DMS53 (cell line): ENCODE measurements around the gene PRADC1.

Source experiments
- DNase-seq: peaks from one replicate; lab custom pipeline; 2025; lab: John Stamatoyannopoulos, UW

Gene PRADC1

DNA sequence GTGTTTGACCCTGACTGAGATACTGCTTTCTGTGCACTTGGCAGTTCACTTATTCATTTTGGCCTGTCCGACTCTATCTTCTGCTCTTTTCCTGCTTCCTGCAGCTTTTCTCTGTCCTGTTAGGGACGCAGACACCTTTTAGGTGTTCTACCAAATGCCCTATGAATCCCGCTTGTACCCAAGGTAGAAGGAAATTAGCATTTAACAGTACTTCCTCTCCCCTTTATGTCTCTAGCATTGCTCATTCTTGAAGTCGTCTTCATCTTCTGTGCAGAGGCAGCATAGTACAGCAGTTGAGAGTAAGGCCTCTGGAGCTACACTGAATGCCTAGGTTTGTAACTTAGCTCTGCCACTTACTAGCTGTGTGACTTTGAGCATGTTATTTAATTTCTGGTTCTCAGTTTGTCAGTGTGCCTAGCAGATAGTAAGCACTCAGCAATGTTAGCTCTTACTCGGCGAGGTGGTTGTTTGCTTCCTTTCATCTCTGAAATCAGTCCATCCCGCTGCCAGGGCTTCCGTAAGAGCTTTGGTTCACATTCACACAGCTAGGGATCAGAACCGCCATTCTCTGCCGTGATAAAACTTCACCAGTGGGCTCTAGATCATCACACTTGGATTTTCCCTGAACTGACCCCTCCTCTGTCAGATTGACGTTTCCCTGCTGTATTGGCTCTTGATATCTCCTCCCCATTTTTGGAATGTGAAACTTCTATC lies 2.4 kb upstream of the PRADC1 start:
- no peak for DNase-seq

DNA sequence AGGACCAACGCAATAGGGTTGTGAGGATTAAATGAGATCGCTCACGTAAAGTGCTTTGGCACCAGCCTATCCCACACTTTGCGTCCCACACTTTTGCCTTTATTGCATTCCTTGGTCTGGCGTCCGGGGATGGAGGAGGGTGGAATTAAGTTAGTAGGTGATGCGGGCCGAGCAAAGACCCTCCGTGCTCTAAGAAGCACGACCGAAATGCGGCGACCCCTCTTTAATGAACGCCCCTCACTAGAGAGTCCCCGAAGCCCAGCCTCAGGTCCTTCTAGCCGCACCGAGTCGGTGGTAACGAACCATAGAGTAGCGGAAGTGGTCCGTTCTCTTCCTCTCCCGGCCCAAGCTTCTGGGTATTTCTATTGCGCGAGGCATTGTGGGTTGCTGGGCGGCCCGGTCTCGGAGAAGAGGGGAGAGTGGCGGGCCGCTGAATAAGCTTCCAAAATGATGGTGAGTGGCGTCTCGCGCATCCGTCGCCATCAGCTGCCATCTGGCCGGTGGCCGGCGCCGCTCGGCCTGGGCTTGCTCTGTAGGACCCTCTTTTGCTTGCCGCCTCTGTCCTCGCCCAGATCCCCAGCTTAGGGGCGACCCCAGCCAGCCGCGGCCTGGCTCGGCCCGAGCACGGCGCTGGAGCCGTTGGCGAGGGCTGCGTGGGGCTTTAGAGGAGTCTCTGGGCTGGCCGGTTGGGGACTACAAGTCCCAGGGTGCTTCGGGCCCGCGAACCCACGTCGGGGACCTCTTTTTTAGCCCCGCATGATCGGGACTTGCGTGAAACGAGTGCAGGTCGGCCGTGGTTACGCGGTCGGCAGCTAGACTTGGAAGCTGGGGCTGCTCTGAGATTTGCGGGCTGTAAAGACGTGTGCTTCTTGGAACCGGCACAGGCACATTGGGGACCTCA lies 1.1 kb upstream of the PRADC1 start, which contains the start of gene CCT7:
Gene CCT7, plus strand, starts transcription at position 377 of the 901 bp plus-strand sequence. Its CDS starts 71 bp downstream, at position 448.
- peak; percentile 97 for DNase-seq

DNA sequence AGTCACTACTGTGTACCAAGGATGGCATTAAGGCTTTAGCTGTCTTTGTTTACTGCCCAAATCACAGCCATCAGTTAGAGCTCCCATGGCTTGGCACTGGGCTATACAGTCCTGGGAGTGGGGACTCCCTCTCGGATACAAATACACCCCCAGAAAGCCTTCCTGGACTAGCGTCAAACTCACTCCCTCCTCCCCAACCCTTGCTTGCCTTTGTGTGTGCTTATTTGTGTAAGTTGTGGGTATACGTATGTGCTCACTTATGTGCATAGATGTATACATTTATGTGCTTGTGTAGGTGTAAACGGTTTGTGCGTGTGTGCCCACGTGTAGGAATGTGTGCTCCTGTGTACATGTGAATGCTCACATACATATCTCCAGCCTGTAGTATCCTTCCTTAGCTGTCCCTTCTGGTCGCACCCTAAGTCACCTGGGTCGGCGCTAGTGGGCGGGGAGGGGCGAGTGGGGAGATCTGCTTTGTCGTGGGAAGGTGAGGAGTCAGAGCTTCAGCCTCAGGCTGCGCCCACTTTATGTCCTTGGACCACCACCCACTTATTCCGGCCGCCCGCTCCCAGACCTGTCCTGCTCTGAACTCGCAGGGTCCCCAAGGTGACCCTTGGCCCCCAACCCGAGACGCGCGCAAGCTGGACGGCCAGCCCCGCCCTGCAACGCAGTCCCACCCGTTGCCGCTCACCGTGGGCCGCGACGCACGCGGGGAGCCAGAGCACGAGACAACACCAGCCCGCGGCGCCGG lies 461 bp downstream of the PRADC1 start:
- peak; percentile 72 for DNase-seq

DNA sequence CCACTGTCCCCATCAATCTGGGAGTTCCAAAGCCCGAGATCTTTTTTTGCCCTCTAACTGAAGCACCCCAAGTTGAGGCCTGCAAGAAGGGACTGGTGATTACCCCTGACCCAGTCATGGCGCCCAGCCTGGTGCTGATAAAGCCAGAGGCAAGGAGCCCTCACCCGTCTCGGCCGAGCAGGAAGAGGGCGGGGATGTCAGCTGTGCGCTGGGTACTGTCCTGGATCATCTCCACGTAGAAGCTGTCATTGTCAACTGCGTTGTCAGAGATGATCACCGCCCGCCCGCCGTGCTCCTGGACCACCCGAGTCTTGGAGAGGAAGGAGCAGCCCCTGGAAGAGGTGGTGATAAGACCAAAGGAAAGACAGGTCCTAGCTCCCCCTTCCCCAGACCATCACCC lies 4.4 kb downstream of the PRADC1 start:
- DNase-seq: no peak

DNA sequence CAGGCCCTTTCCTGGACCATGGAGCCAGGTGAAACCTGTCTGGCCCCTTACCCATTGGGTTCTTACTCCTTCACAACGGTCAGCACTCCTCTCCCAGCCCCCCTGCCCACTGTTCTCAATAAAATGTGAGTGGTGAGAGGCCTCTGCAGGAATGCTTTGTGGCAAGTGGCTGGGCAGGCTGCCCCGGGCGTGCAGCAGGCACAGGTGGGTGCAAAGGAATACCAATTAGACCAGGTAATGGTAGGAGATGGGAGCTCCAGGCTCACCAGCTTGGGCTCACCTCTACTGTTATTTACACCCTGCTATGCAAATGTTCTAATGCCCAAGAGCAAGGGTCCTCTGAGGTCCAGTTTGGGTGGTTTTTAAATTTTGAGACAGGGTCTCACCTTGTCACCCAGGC lies 6.0 kb downstream of the PRADC1 start:
- DNase-seq: no peak

DNA sequence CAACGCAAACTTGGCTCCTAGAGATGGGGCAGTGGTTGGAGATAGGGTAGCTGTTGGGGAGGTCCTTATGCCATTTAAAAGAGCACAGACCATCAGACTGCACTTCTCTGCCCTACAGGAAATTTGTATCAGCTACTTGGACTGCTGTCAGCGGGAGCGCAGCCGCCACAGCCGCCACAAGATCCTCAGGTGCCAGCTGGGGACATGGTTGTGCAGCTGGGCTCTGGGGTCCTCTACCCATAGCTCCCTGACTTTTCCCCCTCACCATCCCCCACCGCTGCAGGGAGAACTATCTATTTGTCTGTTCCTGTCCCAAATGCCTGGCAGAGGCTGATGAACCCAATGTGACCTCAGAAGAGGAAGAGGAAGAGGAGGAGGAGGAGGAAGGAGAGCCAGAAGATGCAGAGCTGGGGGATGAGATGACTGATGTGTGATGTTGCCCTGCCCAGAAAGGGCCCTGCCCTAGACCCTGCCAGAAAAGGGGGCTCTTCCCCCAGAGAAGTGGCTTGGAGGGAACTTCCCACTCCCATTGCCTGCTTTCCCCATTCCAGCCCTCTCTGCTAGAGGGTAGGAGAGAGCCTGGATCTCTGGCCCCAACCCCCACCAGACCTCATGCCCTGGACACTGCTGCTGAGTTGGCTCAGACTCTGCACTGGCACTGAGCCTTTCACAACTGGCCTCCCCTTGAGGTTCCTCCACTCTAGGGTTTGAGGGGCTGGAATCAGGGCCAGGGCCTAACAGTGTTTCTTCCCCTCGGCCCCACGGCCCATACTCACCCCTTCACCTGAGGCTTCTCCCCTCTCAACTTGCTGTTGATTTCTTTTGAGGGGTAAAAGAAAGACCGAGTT lies 7.3 kb downstream of the PRADC1 start:
- no peak for DNase-seq

DNA sequence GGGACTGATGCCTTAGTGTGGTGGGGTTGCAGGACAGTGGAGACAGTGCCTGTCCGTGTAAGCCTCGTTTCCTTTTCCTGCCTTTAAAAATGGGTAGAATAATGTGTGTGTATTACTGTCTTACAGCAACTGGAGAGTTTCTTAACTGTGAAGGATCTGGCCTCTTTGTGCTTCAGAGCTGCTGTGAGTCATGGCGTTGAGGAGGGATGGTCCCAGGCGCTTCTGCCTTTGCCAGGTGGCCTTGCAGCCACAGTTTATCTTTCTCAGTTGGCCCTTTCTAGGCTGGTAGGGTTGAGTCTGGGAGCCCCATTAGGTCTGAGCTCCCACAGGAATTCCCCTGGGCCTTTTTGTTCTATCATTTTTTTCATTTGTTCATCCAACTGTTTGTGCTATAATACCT lies 9.2 kb downstream of the PRADC1 start:
- no peak for DNase-seq

DNA sequence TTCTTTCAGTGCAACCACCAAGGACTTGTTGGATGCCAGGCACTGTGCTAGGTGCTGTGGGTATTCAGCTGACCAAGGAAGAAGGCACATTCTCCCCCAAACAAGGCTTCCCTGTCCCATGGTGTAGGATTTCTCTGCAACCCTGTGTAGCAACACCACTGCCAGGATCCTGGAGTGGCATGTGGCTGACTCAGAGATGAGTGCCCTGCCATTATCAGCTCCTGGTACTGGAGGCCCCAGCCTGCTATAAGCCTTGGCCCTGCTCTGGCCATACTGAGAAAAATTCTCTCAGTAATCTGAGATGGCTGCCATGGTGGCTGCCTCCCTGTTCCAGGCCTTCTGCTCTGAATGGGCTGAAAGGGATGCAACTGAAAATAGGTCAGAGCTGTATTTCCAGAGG lies 14.7 kb downstream of the PRADC1 start:
- no peak for DNase-seq

DNA sequence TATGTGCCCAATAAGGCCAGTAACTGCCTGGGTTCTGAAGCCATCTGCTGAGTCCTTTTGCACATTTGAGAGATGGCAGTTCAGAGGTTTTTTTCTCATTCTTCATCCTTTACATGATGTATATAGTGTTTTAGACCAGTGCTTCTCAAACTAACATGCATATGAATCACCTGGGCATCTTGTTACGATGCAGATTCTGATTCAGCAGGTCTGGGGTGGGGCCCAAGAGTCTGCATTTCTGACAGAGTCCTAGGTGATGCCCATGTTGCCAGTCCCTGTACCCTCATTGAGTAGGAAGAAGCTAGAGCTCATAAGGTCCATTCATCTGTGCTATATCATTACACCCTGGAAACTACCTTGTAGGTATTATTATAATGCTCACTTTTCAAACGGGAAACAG lies 15.2 kb downstream of the PRADC1 start:
- no peak for DNase-seq

DNA sequence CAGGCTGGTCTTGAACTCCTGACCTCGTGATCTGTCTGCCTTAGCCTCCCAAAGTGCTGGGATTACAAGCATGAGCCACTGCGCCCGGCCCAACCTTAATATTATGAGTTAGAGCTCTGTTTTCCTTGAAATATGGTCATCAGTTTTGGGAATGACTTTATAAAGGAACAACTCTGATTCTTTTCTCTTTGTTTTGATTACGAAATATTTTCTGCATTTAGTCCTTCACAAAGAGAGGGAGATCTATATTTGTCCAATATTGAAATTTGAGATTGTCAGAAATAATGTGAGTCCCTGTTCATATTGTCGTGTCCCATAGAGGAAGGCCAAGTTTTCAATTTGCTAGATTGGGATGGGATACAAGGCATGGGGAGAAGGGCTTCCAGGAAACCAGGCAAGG lies 15.9 kb downstream of the PRADC1 start:
- DNase-seq: no peak

DNA sequence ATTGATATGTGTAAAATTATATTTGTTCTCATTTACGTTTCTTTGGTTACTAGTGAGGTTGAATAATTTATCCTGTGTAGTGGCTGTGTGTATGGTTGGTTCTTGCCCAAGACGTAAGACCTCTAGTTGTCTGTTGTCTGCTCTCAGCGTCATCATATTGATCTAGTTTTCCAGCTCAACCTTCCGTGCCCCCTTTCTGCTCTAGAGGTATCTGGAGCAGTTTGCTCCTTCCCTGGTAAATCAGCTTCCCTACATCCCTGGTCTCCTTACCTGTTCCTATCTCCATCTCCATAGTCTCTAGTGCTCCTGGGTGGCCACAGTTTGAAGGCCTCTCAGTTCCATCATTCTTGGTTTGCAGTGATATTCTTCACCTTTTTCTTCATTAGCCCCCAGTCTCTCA lies 17.8 kb downstream of the PRADC1 start:
- no peak for DNase-seq

DNA sequence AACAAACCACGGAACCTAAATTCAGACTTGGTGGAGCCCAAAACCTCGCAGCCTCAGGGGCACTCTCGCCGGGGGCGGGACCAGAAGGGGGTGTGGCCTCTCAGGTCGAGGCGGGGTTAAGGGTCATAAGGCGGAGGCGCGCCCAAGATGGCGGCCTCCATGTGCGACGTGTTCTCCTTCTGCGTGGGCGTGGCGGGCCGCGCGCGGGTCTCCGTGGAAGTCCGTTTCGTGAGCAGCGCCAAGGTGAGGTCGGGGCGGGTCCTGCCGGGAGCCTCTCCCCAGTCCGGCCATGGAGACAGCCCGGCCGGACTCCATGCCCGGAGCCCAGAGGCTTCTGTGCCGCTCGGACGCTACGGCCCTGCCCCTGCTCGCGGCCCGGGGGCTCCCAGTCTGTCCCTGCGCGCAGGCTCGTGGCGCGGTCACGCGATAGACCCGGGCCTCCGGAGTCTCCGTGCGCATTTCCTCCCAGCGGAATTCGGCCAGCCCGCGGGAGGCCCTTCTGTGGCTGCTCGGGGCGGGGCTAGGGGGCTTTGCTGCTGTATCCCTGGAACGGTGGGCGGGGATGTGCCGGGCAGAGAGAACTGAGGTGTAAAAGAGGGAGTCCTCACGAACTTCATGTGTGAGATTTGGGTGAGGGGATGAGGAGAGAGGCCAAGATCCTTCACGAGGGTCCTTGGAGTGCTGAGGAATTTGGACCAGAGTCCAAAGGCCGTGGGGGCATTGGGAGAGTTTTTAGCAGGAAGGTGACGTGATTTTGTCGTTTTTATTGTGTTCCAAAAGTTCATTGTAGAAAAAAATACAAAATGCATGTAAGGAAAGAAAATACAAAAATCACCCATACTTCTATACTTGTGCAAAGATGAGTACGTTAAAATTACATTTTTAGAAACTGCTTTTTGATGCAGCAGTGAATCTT lies 18.7 kb downstream of the PRADC1 start, which contains the start of gene SMYD5:
Gene SMYD5, plus strand, starts transcription at position 126 of the 916 bp plus-strand sequence. Its CDS starts 22 bp downstream, at position 148.
- DNase-seq: peak; percentile 93

DNA sequence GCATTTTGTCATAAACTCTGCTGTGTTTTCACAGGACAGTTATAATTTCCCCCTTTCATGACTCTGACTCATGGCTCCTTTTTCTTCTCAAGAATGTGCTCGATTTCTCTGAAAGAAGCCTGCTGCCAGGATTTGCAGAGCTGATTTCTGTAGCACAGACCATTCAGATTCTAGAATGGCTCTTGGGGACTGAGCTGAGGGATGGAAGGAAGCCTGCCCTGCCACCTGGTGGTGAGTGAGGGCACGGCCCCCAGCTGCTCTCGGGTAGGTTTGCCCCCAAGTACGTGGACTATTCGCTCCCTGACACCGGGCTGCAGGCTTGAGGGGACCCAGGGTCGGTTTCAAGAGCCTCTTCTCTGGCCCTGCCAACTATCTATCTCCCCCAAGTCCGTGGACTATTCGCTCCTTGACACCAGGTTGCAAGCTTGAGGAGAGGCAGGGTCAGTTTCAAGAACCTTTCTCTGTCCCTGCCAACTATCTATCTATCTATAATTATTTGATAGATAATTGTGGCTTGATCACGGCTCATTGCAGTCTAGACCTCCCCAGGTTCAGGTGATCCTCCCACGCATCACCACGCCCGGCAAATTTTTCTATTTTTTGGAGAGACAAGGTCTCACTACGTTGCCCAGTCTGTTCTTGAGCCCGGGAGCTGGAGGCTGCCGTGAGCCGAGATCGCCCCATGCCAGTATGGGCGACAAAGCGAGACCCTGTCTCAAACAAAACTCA lies 20.4 kb downstream of the PRADC1 start:
- DNase-seq: peak; percentile 89

DNA sequence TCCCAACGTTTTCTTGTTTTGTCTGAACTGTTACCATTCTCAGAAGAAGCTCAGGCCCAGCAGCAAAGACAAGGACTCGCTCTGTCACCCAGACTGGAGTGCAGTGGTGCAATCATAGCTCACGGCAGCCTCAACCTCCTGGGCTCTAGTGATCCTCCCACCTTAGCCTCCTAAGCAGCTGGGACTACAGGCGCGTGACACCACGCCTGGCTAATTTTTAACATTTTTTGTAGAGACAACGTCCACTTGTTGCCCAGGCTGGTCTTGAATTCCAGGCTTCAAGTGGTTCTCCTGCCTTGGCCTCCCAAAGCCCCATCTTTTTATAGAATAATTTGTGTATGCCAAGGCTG lies 21.0 kb downstream of the PRADC1 start:
- no peak for DNase-seq

DNA sequence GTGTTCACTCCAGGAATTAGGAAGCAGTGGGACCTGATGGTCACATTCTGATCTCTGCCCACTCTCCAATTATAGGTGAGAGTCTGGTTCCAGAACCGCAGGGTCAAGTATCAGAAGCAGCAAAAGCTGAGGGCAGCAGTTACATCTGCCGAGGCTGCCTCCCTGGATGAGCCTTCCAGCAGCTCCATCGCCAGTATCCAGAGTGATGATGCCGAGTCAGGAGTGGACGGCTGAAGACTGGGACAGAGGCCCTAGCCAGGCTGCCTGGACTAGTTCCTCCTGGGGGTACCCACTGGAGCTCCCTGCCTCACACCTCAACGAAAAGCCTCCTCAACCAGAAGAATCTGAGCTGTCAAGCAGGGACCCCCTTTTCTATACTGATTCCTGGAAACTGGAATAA lies 22.3 kb downstream of the PRADC1 start:
- no peak for DNase-seq

DNA sequence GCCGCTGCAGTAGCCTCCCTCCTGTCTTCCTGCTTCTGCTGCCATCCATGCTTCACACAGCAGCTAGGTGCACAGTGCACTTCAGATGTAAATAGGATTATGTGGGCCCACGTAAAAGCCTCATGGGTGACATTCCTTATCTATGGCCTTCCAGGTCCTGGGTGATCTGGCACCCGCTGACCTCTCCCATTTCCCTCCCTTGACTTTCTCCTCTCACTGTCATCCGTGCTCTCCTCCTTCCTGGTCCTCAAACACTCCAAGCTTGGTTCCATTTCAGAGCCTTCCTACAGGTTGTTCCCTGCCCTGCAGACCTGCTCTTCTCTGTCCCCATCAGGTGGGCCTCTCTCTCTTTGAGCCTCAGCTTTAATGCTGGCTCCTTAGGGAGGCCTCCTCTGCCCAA lies 23.0 kb downstream of the PRADC1 start:
- DNase-seq: no peak

DNA sequence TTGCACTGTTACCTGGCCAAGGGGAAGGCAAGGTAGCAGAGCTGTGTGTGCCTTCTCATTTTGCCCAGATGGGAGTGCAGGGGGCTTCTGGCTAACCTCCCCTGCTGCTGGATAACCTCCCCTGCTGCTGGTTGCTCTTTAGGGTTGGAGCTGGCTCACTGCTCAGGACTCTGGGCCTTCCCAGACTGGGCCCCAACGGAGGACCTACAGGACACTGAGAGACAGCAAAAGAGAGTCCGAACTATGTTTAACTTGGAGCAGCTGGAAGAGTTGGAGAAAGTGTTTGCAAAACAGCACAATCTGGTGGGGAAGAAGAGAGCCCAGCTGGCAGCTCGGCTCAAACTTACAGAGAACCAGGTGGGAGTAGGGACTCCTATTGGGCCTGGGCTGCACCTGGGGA lies 24.8 kb downstream of the PRADC1 start:
- no peak for DNase-seq

DNA sequence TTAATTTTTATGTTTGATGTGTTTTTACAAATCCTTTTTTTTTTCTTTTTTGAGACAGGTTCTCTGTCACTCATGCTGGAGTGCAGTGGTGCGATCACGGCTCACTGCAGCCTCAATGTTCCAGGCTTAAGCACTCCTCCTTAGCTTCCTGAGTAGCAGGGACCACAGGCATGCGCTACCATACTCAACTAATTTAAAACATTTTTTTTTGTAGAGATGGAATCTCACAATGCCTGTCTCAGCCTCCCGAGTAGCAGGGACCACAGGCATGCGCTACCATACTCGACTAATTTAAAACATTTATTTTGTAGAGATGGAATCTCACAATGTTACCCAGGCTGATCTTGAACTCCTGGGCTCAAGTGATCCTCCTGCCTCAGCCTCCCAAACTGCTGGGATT lies 27.4 kb downstream of the PRADC1 start:
- DNase-seq: no peak

DNA sequence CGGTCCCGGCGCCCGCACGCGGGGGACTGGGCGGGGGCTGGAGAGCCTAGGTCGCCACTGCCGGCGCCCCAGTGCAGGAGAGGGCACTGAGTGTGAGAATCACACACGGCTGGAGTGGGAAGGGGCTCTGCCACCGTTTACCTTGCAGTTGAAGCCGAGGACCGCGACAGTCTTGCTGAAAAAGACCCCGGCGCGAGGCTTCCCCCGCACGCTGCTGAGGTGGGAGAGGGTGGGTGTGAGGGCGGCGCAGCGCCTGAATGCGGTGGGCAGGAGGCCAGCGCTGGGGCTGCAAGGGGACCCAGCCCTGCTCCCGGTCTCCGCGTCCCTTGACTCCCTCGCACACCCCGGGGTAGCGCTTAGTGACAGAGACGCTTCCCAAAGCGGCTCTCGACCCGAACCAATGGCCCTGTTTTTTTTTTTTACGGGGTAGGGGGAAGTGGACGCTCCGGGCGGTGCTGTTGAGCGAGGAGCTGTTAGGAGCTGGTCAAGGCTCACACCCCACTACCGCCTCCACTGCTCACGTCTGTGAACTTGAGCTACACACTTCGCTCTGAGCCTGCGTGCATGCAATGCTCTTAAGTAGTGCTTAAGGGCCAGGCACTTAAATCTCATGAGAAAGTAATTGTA lies 29.9 kb downstream of the PRADC1 start:
- DNase-seq: peak; percentile 77
